ENCODE data around the gene MTMR3.

MTMR3 gene

DNA sequence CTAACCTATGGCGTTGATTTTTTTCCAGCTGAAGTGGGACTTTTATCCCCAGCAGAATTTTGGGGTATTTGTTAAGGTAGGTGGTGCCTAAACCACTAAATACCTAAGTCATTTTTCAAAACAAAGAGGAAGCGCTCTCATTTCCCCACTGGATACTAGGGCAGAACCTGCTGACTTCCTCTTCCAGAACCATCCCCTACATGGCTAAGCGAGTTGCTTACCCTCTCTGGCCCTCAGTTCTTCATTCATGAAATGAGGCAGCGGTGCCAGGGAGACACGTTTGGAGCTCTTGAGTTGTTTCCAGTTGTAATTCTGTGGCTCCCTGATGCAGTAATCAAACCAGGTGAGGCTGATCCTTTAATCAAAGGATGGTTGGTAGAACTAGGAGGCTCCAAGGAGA is 10.0 kb upstream of the MTMR3 start:
- no peak overlapping the region for H3K4me3 ChIP-seq (ENCODE audit: low read length)
- H3K4me1 ChIP-seq (ENCODE audit: low read length), result peaks cover 12% of the 10 kb centered on the region; the same call in 1 of the 2 replicates
- H3K9ac ChIP-seq (ENCODE audit: low read length), result no peak overlapping the region
- no peaks in the 10 kb centered on the region for H3K79me2 ChIP-seq (ENCODE audit: low read length)
- no peak overlapping the region for H3K4me2 ChIP-seq (ENCODE audit: low read depth, low read length)
- no peak overlapping the region for H3K27ac ChIP-seq (ENCODE audit: low read length)
- no peak overlapping the region for H2AFZ ChIP-seq (ENCODE audit: low read length)
- H3K36me3 ChIP-seq (replicated peaks; ENCODE audit: insufficient read depth, low read length), result no peaks in the 10 kb centered on the region
- no peaks in the 10 kb centered on the region for H4K20me1 ChIP-seq (ENCODE audit: insufficient read depth, low read length)
- H3F3A ChIP-seq (ENCODE audit: insufficient read depth, low read length), result no peaks in the 10 kb centered on the region; the same call in 1 of the 2 replicates
- TF ChIP-seq, protein P1, sequence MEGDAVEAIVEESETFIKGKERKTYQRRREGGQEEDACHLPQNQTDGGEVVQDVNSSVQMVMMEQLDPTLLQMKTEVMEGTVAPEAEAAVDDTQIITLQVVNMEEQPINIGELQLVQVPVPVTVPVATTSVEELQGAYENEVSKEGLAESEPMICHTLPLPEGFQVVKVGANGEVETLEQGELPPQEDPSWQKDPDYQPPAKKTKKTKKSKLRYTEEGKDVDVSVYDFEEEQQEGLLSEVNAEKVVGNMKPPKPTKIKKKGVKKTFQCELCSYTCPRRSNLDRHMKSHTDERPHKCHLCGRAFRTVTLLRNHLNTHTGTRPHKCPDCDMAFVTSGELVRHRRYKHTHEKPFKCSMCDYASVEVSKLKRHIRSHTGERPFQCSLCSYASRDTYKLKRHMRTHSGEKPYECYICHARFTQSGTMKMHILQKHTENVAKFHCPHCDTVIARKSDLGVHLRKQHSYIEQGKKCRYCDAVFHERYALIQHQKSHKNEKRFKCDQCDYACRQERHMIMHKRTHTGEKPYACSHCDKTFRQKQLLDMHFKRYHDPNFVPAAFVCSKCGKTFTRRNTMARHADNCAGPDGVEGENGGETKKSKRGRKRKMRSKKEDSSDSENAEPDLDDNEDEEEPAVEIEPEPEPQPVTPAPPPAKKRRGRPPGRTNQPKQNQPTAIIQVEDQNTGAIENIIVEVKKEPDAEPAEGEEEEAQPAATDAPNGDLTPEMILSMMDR (IDR thresholded peaks at IDR 0.05; ENCODE audit: low read length), result no peak
- TF ChIP-seq EZH2phosphoT487 (IDR thresholded peaks at IDR 0.05; ENCODE audit: low read length), result no peak
- no peak for TF ChIP-seq EZH2 (optimal IDR thresholded peaks at IDR 0.05; ENCODE audit: low read depth, low read length)
- no peak for DNase-seq
- H3K9me2 ChIP-seq (replicated peaks; ENCODE audit: insufficient read depth, low read length), result no peaks in the 10 kb centered on the region
- H3K9me3 ChIP-seq (replicated peaks; ENCODE audit: insufficient read depth, low read length), result no peaks in the 10 kb centered on the region
- H3K27me3 ChIP-seq (replicated peaks; ENCODE audit: insufficient read depth, low read length), result no peaks in the 10 kb centered on the region

DNA sequence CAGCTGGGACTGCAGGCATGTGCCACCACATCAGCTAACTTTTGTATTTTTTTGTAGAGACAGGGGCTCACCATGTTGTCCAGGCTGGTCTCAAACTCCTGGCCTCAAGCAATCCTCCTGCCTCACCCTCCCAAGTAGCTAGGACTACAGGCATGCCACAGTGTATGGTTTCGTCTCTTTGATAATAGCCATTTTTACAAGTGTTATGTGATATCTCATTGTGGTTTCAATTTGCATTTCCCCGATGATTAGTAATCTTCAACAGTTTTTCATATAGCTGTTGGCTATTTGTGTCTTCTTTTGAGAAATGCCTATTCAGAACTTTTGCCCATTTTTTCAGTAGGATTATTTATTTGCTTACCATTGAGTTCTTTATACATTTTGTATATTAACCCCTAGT is 9.0 kb upstream of the MTMR3 start:
- no peaks in the 10 kb centered on the region for H3K36me3 ChIP-seq (replicated peaks; ENCODE audit: insufficient read depth, low read length)
- TF ChIP-seq EZH2phosphoT487 (IDR thresholded peaks at IDR 0.05; ENCODE audit: low read length) (no peak), EZH2 (optimal IDR thresholded peaks at IDR 0.05; ENCODE audit: low read depth, low read length) (no peak)
- TF ChIP-seq, protein P1 (IDR thresholded peaks at IDR 0.05; ENCODE audit: low read length), result no peak
- peak; percentile 67 for DNase-seq
- no peak overlapping the region for H3K9ac ChIP-seq (ENCODE audit: low read length)
- H3K9me2 ChIP-seq (replicated peaks; ENCODE audit: insufficient read depth, low read length), result no peaks in the 10 kb centered on the region
- H3K4me1 ChIP-seq (ENCODE audit: low read length), result peaks cover 12% of the 10 kb centered on the region; the same call in 1 of the 2 replicates
- H3F3A ChIP-seq (ENCODE audit: insufficient read depth, low read length), result no peaks in the 10 kb centered on the region; the same call in 1 of the 2 replicates
- H3K27ac ChIP-seq (ENCODE audit: low read length), result peak overlapping the region; percentile 9; the same call in 1 of the 2 replicates
- H3K79me2 ChIP-seq (ENCODE audit: low read length), result no peaks in the 10 kb centered on the region
- no peaks in the 10 kb centered on the region for H3K9me3 ChIP-seq (replicated peaks; ENCODE audit: insufficient read depth, low read length)
- H3K4me3 ChIP-seq (ENCODE audit: low read length), result no peak overlapping the region
- no peak overlapping the region for H2AFZ ChIP-seq (ENCODE audit: low read length)
- peak overlapping the region; percentile 40 for H3K4me2 ChIP-seq (ENCODE audit: low read depth, low read length)
- H3K27me3 ChIP-seq (replicated peaks; ENCODE audit: insufficient read depth, low read length), result no peaks in the 10 kb centered on the region
- H4K20me1 ChIP-seq (ENCODE audit: insufficient read depth, low read length), result no peaks in the 10 kb centered on the region

DNA sequence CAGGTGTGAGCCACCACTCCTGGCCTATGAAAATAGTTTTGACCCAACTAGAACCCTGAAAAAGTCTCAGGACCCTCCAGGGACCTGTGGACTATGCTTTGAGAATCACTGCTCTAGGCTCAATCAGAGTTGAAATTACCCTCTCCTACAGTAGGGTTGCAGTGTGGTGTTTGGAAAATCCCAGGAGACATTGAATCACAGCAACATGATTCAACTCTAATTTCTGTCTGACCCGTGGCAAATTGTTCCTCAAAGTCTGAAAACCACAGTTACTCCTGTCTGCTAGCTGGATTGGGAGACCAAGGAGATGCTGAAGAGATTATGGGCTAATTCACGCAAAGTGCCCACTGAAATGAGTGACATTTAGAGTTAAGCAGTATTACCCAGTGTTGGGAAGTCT is 5.4 kb upstream of the MTMR3 start:
- H3K9ac ChIP-seq (ENCODE audit: low read length), result no peak overlapping the region
- H3K4me1 ChIP-seq (ENCODE audit: low read length), result peaks cover 7% of the 10 kb centered on the region; the same call in 1 of the 2 replicates
- H3K9me3 ChIP-seq (replicated peaks; ENCODE audit: insufficient read depth, low read length), result no peaks in the 10 kb centered on the region
- H3K9me2 ChIP-seq (replicated peaks; ENCODE audit: insufficient read depth, low read length), result no peaks in the 10 kb centered on the region
- H3K27ac ChIP-seq (ENCODE audit: low read length), result no peak overlapping the region
- no peak for DNase-seq
- no peaks in the 10 kb centered on the region for H3K36me3 ChIP-seq (replicated peaks; ENCODE audit: insufficient read depth, low read length)
- H2AFZ ChIP-seq (ENCODE audit: low read length), result no peak overlapping the region
- H3K79me2 ChIP-seq (ENCODE audit: low read length), result no peaks in the 10 kb centered on the region
- H3K4me2 ChIP-seq (ENCODE audit: low read depth, low read length), result no peak overlapping the region
- H3F3A ChIP-seq (ENCODE audit: insufficient read depth, low read length), result no peaks in the 10 kb centered on the region
- no peak overlapping the region for H3K4me3 ChIP-seq (ENCODE audit: low read length)
- H4K20me1 ChIP-seq (ENCODE audit: insufficient read depth, low read length), result no peaks in the 10 kb centered on the region
- no peaks in the 10 kb centered on the region for H3K27me3 ChIP-seq (replicated peaks; ENCODE audit: insufficient read depth, low read length)
- TF ChIP-seq, protein P1 (IDR thresholded peaks at IDR 0.05; ENCODE audit: low read length), result no peak
- TF ChIP-seq EZH2phosphoT487 (IDR thresholded peaks at IDR 0.05; ENCODE audit: low read length) (no peak), EZH2 (optimal IDR thresholded peaks at IDR 0.05; ENCODE audit: low read depth, low read length) (no peak)

Data from MM.1S (cell line).